Endodermal cell (in vitro differentiated cells): ENCODE results near the gene SENP5. TPM values are rescaled to one million over a fixed set of nuclear protein-coding genes. Genes with fewer than 3 reads are reported as not detected.
"Not testable (repeated sequence)": the region's sequence is repeated elsewhere in the genome, so short reads cannot be mapped to it uniquely, and the experiment has no call there.

Experiments used
- DNase-seq: peaks from one replicate; pipeline ENCODE4 v3.0.0-alpha.2; 2017
- H3K27ac ChIP-seq: 2 replicates; pipeline ENCODE4 v1.5.1; 2013; ENCODE audit warnings: mild to moderate bottlenecking, low read depth, low read length, moderate library complexity
- H3K27me3 ChIP-seq: 2 replicates; pipeline ENCODE4 v1.6.1; 2013; ENCODE audit warnings: mild to moderate bottlenecking, low read length, moderate library complexity; ENCODE audit not compliant: insufficient read depth, control insufficient read depth, poor library complexity, severe bottlenecking
- H3K36me3 ChIP-seq: 2 replicates; pipeline ENCODE4 v1.7.0; 2013; ENCODE audit warnings: mild to moderate bottlenecking, low read length, moderate library complexity; ENCODE audit not compliant: control insufficient read depth, insufficient read depth
- H3K4me1 ChIP-seq: one replicate; pipeline ENCODE4 v1.7.0; 2013; ENCODE audit warnings: low read length; ENCODE audit not compliant: control insufficient read depth, insufficient read depth
- H3K4me3 ChIP-seq: 2 replicates; pipeline ENCODE4 v1.5.1; 2013; ENCODE audit warnings: mild to moderate bottlenecking, low read length, moderate library complexity
- H3K9ac ChIP-seq: 2 replicates; pipeline ENCODE4 v1.6.1; 2013; ENCODE audit warnings: mild to moderate bottlenecking, low read length, moderate library complexity; ENCODE audit not compliant: poor library complexity, severe bottlenecking; ENCODE audit errors: extremely low read depth
- H3K9me3 ChIP-seq: 2 replicates; pipeline ENCODE4 v1.6.1; 2013; ENCODE audit warnings: mild to moderate bottlenecking, low read length, moderate library complexity; ENCODE audit not compliant: control insufficient read depth
- H3K27ac Mint-ChIP-seq: 2 replicates; pipeline ENCODE4 v1.8.0; 2020; ENCODE audit warnings: mixed read lengths
- H3K27me3 Mint-ChIP-seq: 2 replicates; pipeline ENCODE4 v1.8.0; 2021; ENCODE audit warnings: mild to moderate bottlenecking, mixed read lengths; ENCODE audit not compliant: insufficient read depth
- H3K36me3 Mint-ChIP-seq: 2 replicates; pipeline ENCODE4 v1.8.0; 2020; ENCODE audit warnings: low read depth, mixed read lengths
- H3K4me1 Mint-ChIP-seq: 2 replicates; pipeline ENCODE4 v1.8.0; 2020; ENCODE audit warnings: mixed read lengths
- H3K4me3 Mint-ChIP-seq: 2 replicates; pipeline ENCODE4 v1.8.0; 2020; ENCODE audit warnings: mild to moderate bottlenecking, moderate library complexity, mixed read lengths
- H3K9me3 Mint-ChIP-seq: 2 replicates; pipeline ENCODE4 v1.8.0; 2020; ENCODE audit warnings: mild to moderate bottlenecking, mixed read lengths
- WGBS, 2 experiments: methylation state at CpG; one replicate each; pipeline versions ENCODE4 v1.1.5 to v1.1.7; 2013; ENCODE audit warnings: missing lambda C conversion rate in 2 of 2, mixed read lengths in 1 of 2; ENCODE audit not compliant: insufficient coverage in 1 of 2, insufficient read length in 1 of 2; 5-methylcytosine and 5-hydroxymethylcytosine counted together
- total RNA-seq, 2 donors: library from RNA; stranded (reverse); fragmentation: NEBNext Ultra II Directional in 1 of 2; extraction: Animal tissue kit (Norgen Biotek cat#: 25700) in 1 of 2; gene quantifications; 2 replicates in 1 of 2; 3 replicates in 1 of 2; pipeline ENCODE4 v1.2.1, GENCODE V29; 2021
- TF ChIP-seq, protein P1 (sequence below): fragments of 200-600 bp; sonication (generic); conservative IDR thresholded peaks from 2 replicates; pipeline ENCODE4 v1.5.0; 2021; ENCODE audit warnings: antibody characterized with exemption, mild to moderate bottlenecking

Gene SENP5
- total RNA-seq, 2 donors from 2014 or later: 35.2 to 44.3 TPM

DNA sequence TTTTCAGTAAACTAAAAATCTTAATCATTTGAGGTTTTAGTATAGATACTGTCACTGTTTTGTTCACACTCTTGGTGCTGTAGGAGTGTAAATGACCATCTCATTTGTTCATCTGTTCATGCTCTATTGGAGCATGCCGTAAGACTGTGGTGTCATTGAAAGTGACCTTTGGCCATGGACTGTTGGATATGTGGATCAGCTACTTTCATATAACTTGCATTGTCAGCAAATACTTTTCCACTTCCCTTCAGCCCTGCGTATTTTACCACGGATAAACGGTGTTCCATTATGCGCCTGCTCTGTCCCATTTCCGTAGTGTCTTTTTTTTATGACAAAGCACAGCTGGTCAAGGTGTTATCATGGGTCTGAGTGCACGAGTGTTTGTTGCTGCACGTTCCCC, 32.6 kb upstream of the SENP5 start:
- H3K27me3 ChIP-seq: no peaks in the 10 kb centered on the region
- 95% methylated on average over 8 of the region's 8 CpGs for WGBS, 2 experiments
- Mint-ChIP-seq H3K27ac (no peak overlapping the region), H3K36me3 (peaks cover 22% of the 10 kb centered on the region), H3K27me3 (no peaks in the 10 kb centered on the region), H3K4me1 (no peaks in the 10 kb centered on the region), H3K9me3 (no peaks in the 10 kb centered on the region), H3K4me3 (no peak overlapping the region)
- peaks cover 22% of the 10 kb centered on the region for H3K36me3 ChIP-seq
- no peak overlapping the region for H3K27ac ChIP-seq
- no peak overlapping the region for H3K9ac ChIP-seq
- H3K4me1 ChIP-seq: no peaks in the 10 kb centered on the region
- no peak overlapping the region for H3K4me3 ChIP-seq
- H3K9me3 ChIP-seq: no peaks in the 10 kb centered on the region
- no peak for DNase-seq
- TF ChIP-seq, protein P1, sequence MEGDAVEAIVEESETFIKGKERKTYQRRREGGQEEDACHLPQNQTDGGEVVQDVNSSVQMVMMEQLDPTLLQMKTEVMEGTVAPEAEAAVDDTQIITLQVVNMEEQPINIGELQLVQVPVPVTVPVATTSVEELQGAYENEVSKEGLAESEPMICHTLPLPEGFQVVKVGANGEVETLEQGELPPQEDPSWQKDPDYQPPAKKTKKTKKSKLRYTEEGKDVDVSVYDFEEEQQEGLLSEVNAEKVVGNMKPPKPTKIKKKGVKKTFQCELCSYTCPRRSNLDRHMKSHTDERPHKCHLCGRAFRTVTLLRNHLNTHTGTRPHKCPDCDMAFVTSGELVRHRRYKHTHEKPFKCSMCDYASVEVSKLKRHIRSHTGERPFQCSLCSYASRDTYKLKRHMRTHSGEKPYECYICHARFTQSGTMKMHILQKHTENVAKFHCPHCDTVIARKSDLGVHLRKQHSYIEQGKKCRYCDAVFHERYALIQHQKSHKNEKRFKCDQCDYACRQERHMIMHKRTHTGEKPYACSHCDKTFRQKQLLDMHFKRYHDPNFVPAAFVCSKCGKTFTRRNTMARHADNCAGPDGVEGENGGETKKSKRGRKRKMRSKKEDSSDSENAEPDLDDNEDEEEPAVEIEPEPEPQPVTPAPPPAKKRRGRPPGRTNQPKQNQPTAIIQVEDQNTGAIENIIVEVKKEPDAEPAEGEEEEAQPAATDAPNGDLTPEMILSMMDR: no peak

GRCh38 chr3:196836626-196837025, 31.1 kb upstream of the SENP5 start:
- 87 to 100% methylated on average over 1 of the region's 1 CpG for WGBS, 2 experiments
- peaks cover 14% of the 10 kb centered on the region for H3K36me3 Mint-ChIP-seq
- peaks cover 13% of the 10 kb centered on the region for H3K36me3 ChIP-seq
- not testable (repeated sequence) for H3K4me1 ChIP-seq, H3K27ac Mint-ChIP-seq, H3K9me3 Mint-ChIP-seq, DNase-seq, H3K4me3 Mint-ChIP-seq, H3K9ac ChIP-seq, H3K27ac ChIP-seq, H3K9me3 ChIP-seq, H3K4me3 ChIP-seq, H3K4me1 Mint-ChIP-seq, H3K27me3 Mint-ChIP-seq, H3K27me3 ChIP-seq

DNA sequence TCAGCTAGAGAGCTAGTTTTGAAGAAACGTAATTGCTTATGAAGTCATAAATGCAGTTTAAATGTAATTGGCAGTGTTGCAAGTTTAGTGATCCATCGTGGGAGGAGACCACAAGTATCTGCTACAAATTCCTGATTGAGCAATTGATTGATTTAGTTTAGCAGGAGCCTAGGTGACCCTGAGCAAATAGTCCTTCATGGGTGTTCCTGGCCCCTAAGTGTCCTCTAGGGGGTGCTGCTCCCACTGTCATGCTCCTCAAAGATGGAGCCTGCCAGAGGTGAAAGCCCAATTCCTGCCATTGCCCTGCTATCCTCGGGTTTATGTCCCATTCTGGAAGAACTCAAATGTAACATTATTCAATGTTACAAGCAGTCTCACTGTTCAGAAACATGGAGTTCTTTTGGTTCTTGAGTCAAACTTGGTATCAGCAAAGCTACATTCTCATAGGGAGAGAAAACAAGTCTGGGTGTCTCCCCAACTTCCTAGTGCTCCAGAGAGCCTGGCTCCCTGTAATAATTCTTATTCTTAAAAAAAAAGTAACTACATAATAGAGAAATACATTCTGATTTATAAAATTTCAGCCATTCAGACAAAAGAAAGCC, 29.8 kb upstream of the SENP5 start:
- no peak overlapping the region for H3K4me3 Mint-ChIP-seq
- H3K27ac Mint-ChIP-seq: no peak overlapping the region
- peak; percentile 89 for DNase-seq
- no peak overlapping the region for H3K9ac ChIP-seq
- 68 to 77% methylated on average over 3 of the region's 3 CpGs for WGBS, 2 experiments
- H3K36me3 Mint-ChIP-seq: peaks cover 5% of the 10 kb centered on the region
- no peak overlapping the region for H3K4me3 ChIP-seq
- TF ChIP-seq, protein P1: peak; percentile 89
- no peaks in the 10 kb centered on the region for H3K9me3 Mint-ChIP-seq
- H3K4me1 Mint-ChIP-seq: no peaks in the 10 kb centered on the region
- H3K4me1 ChIP-seq: no peaks in the 10 kb centered on the region
- peaks cover 2% of the 10 kb centered on the region for H3K36me3 ChIP-seq
- no peak overlapping the region for H3K27ac ChIP-seq
- H3K9me3 ChIP-seq: no peaks in the 10 kb centered on the region
- H3K27me3 Mint-ChIP-seq: no peaks in the 10 kb centered on the region
- no peaks in the 10 kb centered on the region for H3K27me3 ChIP-seq

DNA sequence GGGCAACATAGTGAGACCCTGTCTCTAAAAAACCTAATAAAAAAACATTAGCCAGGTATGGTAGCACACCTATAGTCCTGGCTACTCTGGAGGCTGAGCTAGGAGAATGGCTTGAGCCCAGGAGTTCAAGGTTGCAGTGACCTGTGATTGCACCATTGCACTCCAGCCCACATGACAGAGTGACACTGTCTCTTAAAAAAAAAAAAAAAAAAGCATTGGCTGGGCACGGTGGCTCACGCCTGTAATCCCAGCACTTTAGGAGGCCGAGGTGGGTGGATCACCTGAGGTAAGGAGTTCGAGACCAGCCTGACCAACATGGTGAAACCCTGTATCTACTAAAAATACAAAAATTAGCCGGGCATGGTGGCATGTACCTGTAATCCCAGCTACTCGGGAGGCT, 28.4 kb upstream of the SENP5 start:
- H3K27ac Mint-ChIP-seq, H3K4me3 ChIP-seq: not testable (repeated sequence)

More for the DNA sequence above, 28.4 kb upstream of the SENP5 start:
- not testable (repeated sequence) for H3K4me3 Mint-ChIP-seq, DNase-seq, H3K36me3 Mint-ChIP-seq, H3K9ac ChIP-seq, H3K9me3 ChIP-seq, H3K27me3 ChIP-seq, H3K9me3 Mint-ChIP-seq, H3K27me3 Mint-ChIP-seq, H3K27ac ChIP-seq, H3K36me3 ChIP-seq, H3K4me1 Mint-ChIP-seq, H3K4me1 ChIP-seq
- WGBS, 2 experiments: 65 to 96% methylated on average over 2 to 6 of the region's 6 CpGs
